Testis (tissue), 3 donors: Measurements from ENCODE around the gene ZFR2. TPM values are rescaled to one million over a fixed set of nuclear protein-coding genes. Genes with fewer than 3 reads are reported as not detected.
"Not testable (repeated sequence)": the region's sequence is repeated elsewhere in the genome, so short reads cannot be mapped to it uniquely, and the experiment has no call there.

Experiments used
- DNase-seq: peaks from one replicate; pipeline ENCODE4 v3.0.0-alpha.2; 2019
- H3K27ac ChIP-seq, 2 donors: fragments of 200-600 bp; sonication (generic); one replicate each; pipeline ENCODE4 v1.5.1; 2019
- H3K27me3 ChIP-seq: fragments of 200-600 bp; sonication (generic); one replicate; pipeline ENCODE4 v1.5.1; 2019
- H3K36me3 ChIP-seq: fragments of 200-600 bp; sonication (generic); one replicate; pipeline ENCODE4 v1.5.1; 2017; ENCODE audit warnings: low read depth; ENCODE audit errors: missing control alignments
- H3K4me1 ChIP-seq: fragments of 200-600 bp; sonication (generic); one replicate; pipeline ENCODE4 v1.5.1; 2019
- H3K4me3 ChIP-seq, 2 donors: fragments of 200-600 bp; sonication (generic); one replicate each; pipeline ENCODE4 v1.5.1; 2017 to 2019
- H3K9me3 ChIP-seq: fragments of 200-600 bp; sonication (generic); one replicate; pipeline ENCODE4 v1.5.1; 2017
- CTCF ChIP-seq, 3 experiments: fragments of 450-650 bp in 2 of 3; fragments of 200-600 bp in 1 of 3; sonication (generic) in 1 of 3; IDR thresholded peaks; one replicate each; pipeline ENCODE4 v1.5.1; 2016 to 2019; ENCODE audit warnings: antibody characterized with exemption in 3 of 3, mild to moderate bottlenecking in 2 of 3, moderate library complexity in 1 of 3
- POLR2A ChIP-seq: fragments of 450-650 bp; IDR thresholded peaks from one replicate; pipeline ENCODE4 v1.6.1; 2017; ENCODE audit warnings: antibody characterized with exemption, mild to moderate bottlenecking, moderate library complexity
- WGBS, 2 donors: methylation state at CpG; one replicate each; pipeline ENCODE4 v1.1.5; 2018; 5-methylcytosine and 5-hydroxymethylcytosine counted together
- intact Hi-C: fragments of 100-400 bp; cut with DNase I; formaldehyde crosslinking; loops from one replicate; pipeline ENCODE4 v1.15.1; 2023; ENCODE audit warnings: low total_unique reads
- polyA plus RNA-seq: library from polyadenylated mRNA; stranded (reverse); fragments of 350-450 nt; fragmentation: Illumina TruSeq; extraction: RNeasy Lipid Tissue Mini Kit (QIAGEN cat#74804); gene quantifications from one replicate; pipeline ENCODE4 v1.2.3, GENCODE V29; 2014; ENCODE audit warnings: low read depth, low replicate concordance; ENCODE audit not compliant: insufficient read depth
- small RNA-seq, 2 donors: library from RNA; depleted of rRNA; stranded (forward); fragments of <200 nt; gene quantifications; one replicate each; pipeline ENCODE3, GENCODE V24; 2016
- total RNA-seq, 2 donors: library from RNA; depleted of rRNA; stranded (reverse); fragments of >200 nt; gene quantifications; one replicate each; pipeline ENCODE4 v1.2.3, GENCODE V29; 2016

Gene ZFR2
- total and polyA plus RNA-seq, 3 donors from 2014 or later: 23.4 to 35.0 (median 34.1) TPM

GRCh38 chr19:3760871-3761361 is 107.9 kb downstream of the ZFR2 start:
- TF ChIP-seq POLR2A (no peak), CTCF (IDR thresholded peaks at IDR 0.05) (no peak)
- H3K4me3 ChIP-seq: peak overlapping the region; percentile 73 to 86
- 14 to 21% methylated on average over 7 of the region's 7 CpGs for WGBS, 2 donors
- no peaks in the 10 kb centered on the region for H3K9me3 ChIP-seq
- H3K27me3 ChIP-seq: no peaks in the 10 kb centered on the region
- DNase-seq: no peak
- H3K27ac ChIP-seq: peak overlapping the region; percentile 40 to 98
- intact Hi-C loops: no loop called here
- H3K4me1 ChIP-seq: peaks cover 9% of the 10 kb centered on the region
- no peaks in the 10 kb centered on the region for H3K36me3 ChIP-seq

- Histone ChIP-seq H3K27ac (no peak overlapping the region), H3K9me3 (no peaks in the 10 kb centered on the region), H3K4me3 (no peak overlapping the region), H3K27me3 (no peaks in the 10 kb centered on the region), H3K4me1 (peaks cover 9% of the 10 kb centered on the region), H3K36me3 (no peaks in the 10 kb centered on the region)
- intact Hi-C loops: no loop called here
- TF ChIP-seq POLR2A (no peak), CTCF (IDR thresholded peaks at IDR 0.05) (no peak)
- DNase-seq: no peak
- WGBS, 2 donors: 88 to 90% methylated on average over 11 to 14 of the region's 19 CpGs
Measured at GRCh38 chr19:3759482-3760254, 109.2 kb downstream of the ZFR2 start.

- H3K27ac ChIP-seq, H3K9me3 ChIP-seq, H3K27me3 ChIP-seq, intact Hi-C loops, H3K4me1 ChIP-seq, DNase-seq, H3K36me3 ChIP-seq, H3K4me3 ChIP-seq: not testable (repeated sequence)
- 95 to 96% methylated on average over 10 to 13 of the region's 13 CpGs for WGBS, 2 donors
Measured at GRCh38 chr19:3758297-3758696, 110.5 kb downstream of the ZFR2 start.

GRCh38 chr19:3757705-3758104 is 111.1 kb downstream of the ZFR2 start:
- intact Hi-C loops, H3K9me3 ChIP-seq, H3K27me3 ChIP-seq, H3K4me1 ChIP-seq, DNase-seq, H3K36me3 ChIP-seq, H3K27ac ChIP-seq, H3K4me3 ChIP-seq: not testable (repeated sequence)
- 95 to 96% methylated on average over 7 of the region's 7 CpGs for WGBS, 2 donors

Small RNAs within 50 kb of the gene (small RNA-seq; reads per million reads assigned to genes)
- 0 reads per million in 2 donors for gene AC005777.1

Other genes with a start within 250 kb of the ZFR2 start
- 10 to 100 TPM; 52.8 to 57.5 TPM for gene CACTIN, start 242.2 kb downstream of the ZFR2 start, total RNA-seq
- gene CACTIN, start 242.2 kb downstream of the ZFR2 start, polyA plus RNA-seq: 26.9 TPM
- gene PIP5K1C, start 168.6 kb downstream of the ZFR2 start, total RNA-seq: 10 to 100 TPM; 80.2 to 87.0 TPM
- gene PIP5K1C, start 168.6 kb downstream of the ZFR2 start, polyA plus RNA-seq: 99.1 TPM
- 10 to 100 TPM; 37.2 to 81.1 TPM for gene TJP3, start 160.7 kb downstream of the ZFR2 start, total RNA-seq
- gene TJP3, start 160.7 kb downstream of the ZFR2 start, polyA plus RNA-seq: 125 TPM
- gene APBA3, start 107.3 kb downstream of the ZFR2 start, total RNA-seq: 10 to 100 TPM; 34.4 to 48.3 TPM
- gene APBA3, start 107.3 kb downstream of the ZFR2 start, polyA plus RNA-seq: 12.0 TPM
- 10 to 100 TPM; 42.4 to 57.4 TPM for gene MRPL54, start 106.4 kb downstream of the ZFR2 start, total RNA-seq
- gene MRPL54, start 106.4 kb downstream of the ZFR2 start, polyA plus RNA-seq: 96.4 TPM
- under 1 TPM in 1 of 2 donors, not detected in 1; 0.24 TPM for gene RAX2, start 96.8 kb downstream of the ZFR2 start, total RNA-seq
- gene RAX2, start 96.8 kb downstream of the ZFR2 start, polyA plus RNA-seq: not detected
- 10 to 100 TPM; 10.1 TPM for gene MATK, start 82.7 kb downstream of the ZFR2 start, total RNA-seq
- 6.0 TPM for gene MATK, start 82.7 kb downstream of the ZFR2 start, polyA plus RNA-seq
- 1 to 10 TPM; 1.7 to 4.8 TPM for gene ATCAY, start 11.6 kb upstream of the ZFR2 start, total RNA-seq
- gene ATCAY, start 11.6 kb upstream of the ZFR2 start, polyA plus RNA-seq: 0.32 TPM
- gene NMRK2, start 64.0 kb upstream of the ZFR2 start, total RNA-seq: 1 to 10 TPM; 1.7 to 3.2 TPM
- 1.7 TPM for gene NMRK2, start 64.0 kb upstream of the ZFR2 start, polyA plus RNA-seq
- 100 to 1,000 TPM; 102 to 111 TPM for gene DAPK3, start 102.1 kb upstream of the ZFR2 start, total RNA-seq
- gene DAPK3, start 102.1 kb upstream of the ZFR2 start, polyA plus RNA-seq: 89.8 TPM
- 1,000 to 10,000 TPM in 1 of 2 donors, 100 to 1,000 TPM in 1; 909 to 1,599 TPM for gene EEF2, start 116.4 kb upstream of the ZFR2 start, total RNA-seq
- 1,429 TPM for gene EEF2, start 116.4 kb upstream of the ZFR2 start, polyA plus RNA-seq
- 10 to 100 TPM; 89.1 to 94.5 TPM for gene PIAS4, start 138.7 kb upstream of the ZFR2 start, total RNA-seq
- 142 TPM for gene PIAS4, start 138.7 kb upstream of the ZFR2 start, polyA plus RNA-seq
- gene ZBTB7A, start 197.9 kb upstream of the ZFR2 start, total RNA-seq: 10 to 100 TPM; 42.2 to 49.4 TPM
- gene ZBTB7A, start 197.9 kb upstream of the ZFR2 start, polyA plus RNA-seq: 7.5 TPM